ENCODE results near the gene FREM1. TPM values are rescaled to one million over a fixed set of nuclear protein-coding genes. Genes with fewer than 3 reads are reported as not detected.

Gene FREM1
- total and polyA plus RNA-seq, 2 of the 4 experiments (the other 2 are of a cell fraction): under 0.01 TPM; not detected in 1

DNA sequence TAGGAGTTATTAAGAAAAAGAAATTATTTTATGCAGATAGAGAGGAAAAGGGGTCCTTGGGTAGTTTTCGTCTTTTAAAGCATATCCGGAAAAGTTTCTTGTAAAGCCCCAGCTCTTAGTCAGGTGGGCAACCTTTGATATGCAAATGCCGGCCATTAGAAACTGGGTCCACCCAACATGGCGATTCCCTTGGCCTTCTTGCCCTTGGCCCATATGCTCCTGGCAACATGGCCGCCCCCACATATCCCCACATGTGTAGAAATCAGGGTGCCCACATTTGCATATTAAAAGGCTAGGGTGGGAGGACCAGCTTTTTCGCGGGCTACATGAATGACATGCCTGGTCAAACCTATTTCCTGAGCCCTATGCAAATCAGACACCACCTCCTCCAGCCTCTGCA, 73.3 kb downstream of the FREM1 start:
- Histone ChIP-seq H4K8ac (ENCODE audit: low read depth in 2 of 2, low read length in 2 of 2) (no peak overlapping the region), H2BK5ac (ENCODE audit: low read depth, low read length, poor library complexity, severe bottlenecking) (no peak overlapping the region), H2AK9ac (replicated peaks; ENCODE audit: low read depth, low read length, poor library complexity) (no peak overlapping the region), H4K91ac (ENCODE audit: insufficient read depth, low read depth, low read length) (no peak overlapping the region), H3K27me3 (ENCODE audit: control insufficient read depth, insufficient read depth, low read length) (no peaks in the 10 kb centered on the region), H3K9ac (ENCODE audit: low read depth, low read length) (no peak overlapping the region), H3K9me3 (ENCODE audit: control insufficient read depth, insufficient read depth, low read length) (no peaks in the 10 kb centered on the region), H3K27ac (ENCODE audit: insufficient read depth, low read length) (no peak overlapping the region), H3K56ac (ENCODE audit: extremely low read depth, insufficient read depth, low read length) (no peak overlapping the region), H3K79me1 (ENCODE audit: low read depth in 1 of 2, low read length in 2 of 2) (no peaks in the 10 kb centered on the region), H3K23ac (ENCODE audit: low read depth, low read length) (no peak overlapping the region), H3K4me1 (ENCODE audit: control insufficient read depth, insufficient read depth, low read length) (no peaks in the 10 kb centered on the region), H2AFZ (replicated peaks; ENCODE audit: low read length, poor library complexity) (no peak overlapping the region), H4K5ac (ENCODE audit: low read depth, low read length) (no peak overlapping the region), H2BK15ac (ENCODE audit: low read depth, low read length) (no peak overlapping the region), H3K9me1 (ENCODE audit: insufficient read depth, low read length) (no peaks in the 10 kb centered on the region), H3K18ac (ENCODE audit: low read depth, low read length) (no peak overlapping the region), H3K4me3 (ENCODE audit: insufficient read depth, low read depth, low read length) (no peak overlapping the region), H2BK120ac (ENCODE audit: low read depth, low read length) (no peak overlapping the region), H2BK20ac (ENCODE audit: low read depth, low read length) (no peak overlapping the region), H3K4me2 (ENCODE audit: low read depth, low read length) (no peak overlapping the region), H3K36me3 (ENCODE audit: control insufficient read depth, insufficient read depth, low read length) (no peaks in the 10 kb centered on the region), H3K4ac (ENCODE audit: low read depth, low read length) (no peak overlapping the region), H3K14ac (replicated peaks; ENCODE audit: low read depth, low read length) (no peak overlapping the region), H4K20me1 (ENCODE audit: insufficient read depth, low read length) (no peaks in the 10 kb centered on the region), H2AK5ac (ENCODE audit: low read depth, low read length) (no peak overlapping the region)
- BruUV-seq (replicated peaks): no TSS peak
- DNase-seq: no peak
- CTCF ChIA-PET: no interaction called here
- in situ Hi-C loops (cut with MboI; ENCODE audit: low sequenced_read_pairs) (loop anchor here (25.0 kb wide), 1 partner anchor 300 kb away; no protein-coding TSS in a partner anchor), dilution Hi-C loops (cut with HindIII; ENCODE audit: low sequenced_read_pairs, unreplicated experiment) (no loop called here), intact Hi-C loops (cut with micrococcal nuclease) (no loop called here)
- WGBS, 2 experiments (ENCODE audit: extremely low coverage in 2 of 2, insufficient read length in 1 of 2): no CpG with 5 or more reads among the region's 7 CpGs
- no peak for TF ChIP-seq MAFK (IDR thresholded peaks at IDR 0.05; ENCODE audit: low read depth, low read length)
- POLR2A ChIA-PET (ENCODE audit: unreplicated experiment): no interaction called here
- ATAC-seq (ENCODE audit: low read depth): no peak

Data from IMR-90 (cell line).